Keratinocyte (primary cell): ENCODE measurements around the gene RBFOX2. TPM values are rescaled to one million over a fixed set of nuclear protein-coding genes. Genes with fewer than 3 reads are reported as not detected.

ENCODE experiments used
- DNase-seq: peaks from one replicate; pipeline ENCODE4 v3.0.0-alpha.2; 2011; ENCODE audit warnings: low read depth, missing footprints, low spot score
- FAIRE-seq: peaks from 2 replicates; lab custom pipeline; 2011; peaks lifted over from hg19 to GRCh38; lab: Jason Lieb, UNC
- H2AFZ ChIP-seq: 2 replicates; pipeline ENCODE4 v1.6.0; 2012; ENCODE audit warnings: low read length, control low read depth, inconsistent platforms; ENCODE audit not compliant: control insufficient read depth
- H3K27ac ChIP-seq: 2 replicates; pipeline ENCODE4 v1.5.1; 2011; ENCODE audit warnings: low read length; ENCODE audit not compliant: control insufficient read depth, insufficient read depth
- H3K27me3 ChIP-seq: 3 replicates; pipeline ENCODE4 v1.6.0; 2011; ENCODE audit warnings: low read length; ENCODE audit not compliant: control insufficient read depth, insufficient read depth; ENCODE audit errors: extremely low read depth
- H3K36me3 ChIP-seq, 2 experiments: 2 replicates in 1 of 2; 3 replicates in 1 of 2; pipeline ENCODE4 v1.5.1; 2011; ENCODE audit warnings: low read length in 2 of 2, mild to moderate bottlenecking in 1 of 2; ENCODE audit not compliant: control insufficient read depth in 2 of 2, insufficient read depth in 2 of 2; ENCODE audit errors: extremely low read depth in 1 of 2
- H3K4me1 ChIP-seq: 3 replicates; pipeline ENCODE4 v1.5.1; 2011; ENCODE audit warnings: low read length; ENCODE audit not compliant: control insufficient read depth, insufficient read depth; ENCODE audit errors: extremely low read depth
- H3K4me2 ChIP-seq: 3 replicates; pipeline ENCODE4 v1.6.0; 2011; ENCODE audit warnings: low read depth, low read length; ENCODE audit not compliant: control insufficient read depth, insufficient read depth; ENCODE audit errors: extremely low read depth
- H3K4me3 ChIP-seq, 3 experiments: fragments of 200-600 bp in 1 of 3; sonication (generic) in 1 of 3; 2 replicates in 2 of 3; 3 replicates in 1 of 3; pipeline ENCODE4 v1.5.1; 2011 to 2016; ENCODE audit warnings: low read length in 3 of 3, mild to moderate bottlenecking in 3 of 3, control low read depth in 2 of 3, inconsistent platforms in 1 of 3, low read depth in 1 of 3, mixed read lengths in 1 of 3, mixed run types in 1 of 3, moderate library complexity in 1 of 3; ENCODE audit not compliant: control insufficient read depth in 2 of 3, insufficient read depth in 2 of 3; ENCODE audit errors: extremely low read depth in 1 of 3
- H3K79me2 ChIP-seq: 2 replicates; pipeline ENCODE4 v1.6.0; 2012; ENCODE audit warnings: low read length; ENCODE audit not compliant: control insufficient read depth, insufficient read depth
- H3K9ac ChIP-seq: 3 replicates; pipeline ENCODE4 v1.6.0; 2011; ENCODE audit warnings: low read length; ENCODE audit not compliant: control insufficient read depth, insufficient read depth; ENCODE audit errors: extremely low read depth
- H3K9me1 ChIP-seq: 3 replicates; pipeline ENCODE4 v1.6.0; 2011; ENCODE audit warnings: low read length; ENCODE audit not compliant: control insufficient read depth, insufficient read depth; ENCODE audit errors: extremely low read depth
- H3K9me3 ChIP-seq: 2 replicates; pipeline ENCODE4 v1.5.1; 2012; ENCODE audit warnings: low read depth, low read length; ENCODE audit not compliant: control insufficient read depth
- H4K20me1 ChIP-seq: 3 replicates; pipeline ENCODE4 v1.6.0; 2011; ENCODE audit warnings: low read length; ENCODE audit not compliant: control insufficient read depth, insufficient read depth; ENCODE audit errors: extremely low read depth
- EZH2 ChIP-seq: IDR thresholded peaks from one replicate; pipeline ENCODE4 v1.6.1; 2012; ENCODE audit warnings: inconsistent platforms, mild to moderate bottlenecking, low read length, moderate library complexity
- dilution Hi-C: fragments of 300-500 bp; cut with MboI; formaldehyde crosslinking; loops from one replicate; pipeline ENCODE4 v1.7.0; 2020; ENCODE audit warnings: low sequenced_read_pairs; ENCODE audit not compliant: extremely low pct_ligation_motif_present
- polyA plus RNA-seq, 5 experiments: library from polyadenylated mRNA; depleted of rRNA in 3 of 5; stranded (reverse) in 3 of 5; stranded (forward) in 1 of 5; unstranded in 1 of 5; fragments of >200 nt; gene quantifications; 1 replicate in 1 of 5; 2 replicates in 3 of 5; 3 replicates in 1 of 5; pipeline versions ENCODE4 v1.2.1 to v1.2.3, GENCODE V29; 2011 to 2012; ENCODE audit warnings: missing spikeins in 2 of 5, low read depth in 1 of 5, low replicate concordance in 1 of 5
- TF ChIP-seq, protein P1 (sequence below), 3 experiments: IDR thresholded peaks in 1 of 3; conservative IDR thresholded peaks in 1 of 3; optimal IDR thresholded peaks in 1 of 3; 2 replicates in 2 of 3; 3 replicates in 1 of 3; pipeline versions ENCODE3 to v1.5.1; 2011; ENCODE audit warnings: low read length in 3 of 3, mild to moderate bottlenecking in 3 of 3, moderate library complexity in 2 of 3, control low read depth in 1 of 3, inconsistent platforms in 1 of 3; ENCODE audit not compliant: insufficient read depth in 2 of 3; ENCODE audit errors: extremely low read depth in 1 of 3

The RBFOX2 gene
- polyA plus RNA-seq, 1 donor (not counting 4 experiments of a cell fraction or from before 2014, with no cell fraction given) = 118 TPM

- no peak for FAIRE-seq
These were observed 253.3 kb downstream of the RBFOX2 start for GRCh38 chr22:35775339-35775738.

DNA sequence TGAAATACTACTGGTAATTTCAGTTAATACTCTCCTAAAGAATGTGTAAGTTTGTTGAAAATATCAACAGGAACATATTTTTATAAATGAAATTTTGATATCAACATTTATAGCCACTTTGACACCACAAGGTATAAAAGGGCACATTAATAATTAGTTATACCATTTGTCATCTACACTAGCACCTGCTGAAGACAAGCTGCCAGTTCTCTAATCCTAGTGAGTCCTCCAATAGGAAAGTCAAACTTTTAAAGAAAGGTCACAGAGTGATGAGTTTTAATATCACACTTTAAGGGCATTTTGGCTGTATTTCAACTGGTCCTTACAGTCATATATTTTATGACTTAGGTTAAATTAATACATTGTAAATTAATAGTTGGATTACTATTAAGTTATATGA, 258.6 kb downstream of the RBFOX2 start:
- Histone ChIP-seq H3K27ac (no peak overlapping the region), H3K9ac (no peak overlapping the region), H3K4me1 (no peaks in the 10 kb centered on the region), H3K27me3 (no peaks in the 10 kb centered on the region), H3K4me3 (no peak overlapping the region), H3K9me1 (no peaks in the 10 kb centered on the region), H3K9me3 (no peaks in the 10 kb centered on the region), H3K79me2 (no peaks in the 10 kb centered on the region), H4K20me1 (no peaks in the 10 kb centered on the region), H3K4me2 (no peak overlapping the region), H3K36me3 (peaks cover 0 to 3% of the 10 kb centered on the region in 2 experiments), H2AFZ (no peak overlapping the region)
- dilution Hi-C loops = no loop called here
- no peak for FAIRE-seq
- no peak for TF ChIP-seq EZH2
- TF ChIP-seq, protein P1, sequence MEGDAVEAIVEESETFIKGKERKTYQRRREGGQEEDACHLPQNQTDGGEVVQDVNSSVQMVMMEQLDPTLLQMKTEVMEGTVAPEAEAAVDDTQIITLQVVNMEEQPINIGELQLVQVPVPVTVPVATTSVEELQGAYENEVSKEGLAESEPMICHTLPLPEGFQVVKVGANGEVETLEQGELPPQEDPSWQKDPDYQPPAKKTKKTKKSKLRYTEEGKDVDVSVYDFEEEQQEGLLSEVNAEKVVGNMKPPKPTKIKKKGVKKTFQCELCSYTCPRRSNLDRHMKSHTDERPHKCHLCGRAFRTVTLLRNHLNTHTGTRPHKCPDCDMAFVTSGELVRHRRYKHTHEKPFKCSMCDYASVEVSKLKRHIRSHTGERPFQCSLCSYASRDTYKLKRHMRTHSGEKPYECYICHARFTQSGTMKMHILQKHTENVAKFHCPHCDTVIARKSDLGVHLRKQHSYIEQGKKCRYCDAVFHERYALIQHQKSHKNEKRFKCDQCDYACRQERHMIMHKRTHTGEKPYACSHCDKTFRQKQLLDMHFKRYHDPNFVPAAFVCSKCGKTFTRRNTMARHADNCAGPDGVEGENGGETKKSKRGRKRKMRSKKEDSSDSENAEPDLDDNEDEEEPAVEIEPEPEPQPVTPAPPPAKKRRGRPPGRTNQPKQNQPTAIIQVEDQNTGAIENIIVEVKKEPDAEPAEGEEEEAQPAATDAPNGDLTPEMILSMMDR (optimal IDR thresholded peaks at IDR 0.05 in 1 of 3, IDR thresholded peaks at IDR 0.05 in 1 of 3, conservative IDR thresholded peaks at IDR 0.05 in 1 of 3; ENCODE audit: extremely low read depth in 1 of 3, insufficient read depth in 2 of 3, low read length in 3 of 3) = no peak
- DNase-seq = no peak

More at GRCh38 chr22:35775339-35775738, 253.3 kb downstream of the RBFOX2 start:
- H3K36me3 ChIP-seq = peaks cover 0 to 5% of the 10 kb centered on the region in 2 experiments
- H3K79me2 ChIP-seq = peaks cover 20% of the 10 kb centered on the region
- no peaks in the 10 kb centered on the region for H3K27me3 ChIP-seq
- no peak for DNase-seq
- H2AFZ ChIP-seq = no peak overlapping the region
- H3K27ac ChIP-seq = no peak overlapping the region
- no peaks in the 10 kb centered on the region for H4K20me1 ChIP-seq
- no peak for TF ChIP-seq EZH2
- TF ChIP-seq, protein P1 (optimal IDR thresholded peaks at IDR 0.05 in 1 of 3, IDR thresholded peaks at IDR 0.05 in 1 of 3, conservative IDR thresholded peaks at IDR 0.05 in 1 of 3; ENCODE audit: extremely low read depth in 1 of 3, insufficient read depth in 2 of 3, low read length in 3 of 3) = no peak
- H3K4me1 ChIP-seq = peaks cover 14% of the 10 kb centered on the region
- H3K9ac ChIP-seq = no peak overlapping the region
- H3K4me3 ChIP-seq = no peak overlapping the region
- no peaks in the 10 kb centered on the region for H3K9me3 ChIP-seq
- no peak overlapping the region for H3K4me2 ChIP-seq
- no peaks in the 10 kb centered on the region for H3K9me1 ChIP-seq
- dilution Hi-C loops = no loop called here
